ENCODE data around the gene GARNL3. TPM values are rescaled to one million over a fixed set of nuclear protein-coding genes. Genes with fewer than 3 reads are reported as not detected.

Gene GARNL3
- total RNA-seq, 4 donors from 2014 or later = 4.7 to 29.3 (median 11.3) TPM

DNA sequence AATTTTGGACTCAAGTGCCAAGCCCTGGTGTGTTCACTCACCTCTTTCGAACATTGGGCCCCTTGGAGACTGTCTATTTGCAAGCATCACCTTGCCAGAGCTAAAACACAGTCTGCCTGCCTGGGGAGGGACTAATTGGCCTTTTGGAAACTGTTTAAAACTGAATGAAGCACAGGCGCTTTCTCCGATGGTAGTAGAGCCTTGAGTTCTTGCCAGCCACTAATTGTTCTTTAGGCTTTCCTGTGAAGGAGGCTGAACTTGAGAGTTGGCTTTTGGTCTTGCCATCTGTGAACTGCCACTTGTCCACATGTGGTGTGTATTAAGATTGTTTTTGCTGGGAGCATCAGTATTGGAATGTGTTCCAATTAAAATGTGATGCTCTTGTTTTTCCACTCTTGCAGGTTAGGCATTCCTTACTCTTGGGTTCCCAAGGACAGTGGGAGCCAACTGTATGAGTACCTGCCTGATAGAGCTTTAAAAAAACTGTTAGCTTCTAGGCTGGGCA lies 26.0 kb downstream of the GARNL3 start:
- WGBS, 2 donors (ENCODE audit: low coverage in 1 of 2) = 59 to 60% methylated on average over 1 to 3 of the region's 3 CpGs
- TF ChIP-seq POLR2A (IDR thresholded peaks at IDR 0.05) (no peak), EP300 (IDR thresholded peaks at IDR 0.05) (no peak), POLR2AphosphoS5 (IDR thresholded peaks at IDR 0.05) (no peak)
- TF ChIP-seq, protein P1, sequence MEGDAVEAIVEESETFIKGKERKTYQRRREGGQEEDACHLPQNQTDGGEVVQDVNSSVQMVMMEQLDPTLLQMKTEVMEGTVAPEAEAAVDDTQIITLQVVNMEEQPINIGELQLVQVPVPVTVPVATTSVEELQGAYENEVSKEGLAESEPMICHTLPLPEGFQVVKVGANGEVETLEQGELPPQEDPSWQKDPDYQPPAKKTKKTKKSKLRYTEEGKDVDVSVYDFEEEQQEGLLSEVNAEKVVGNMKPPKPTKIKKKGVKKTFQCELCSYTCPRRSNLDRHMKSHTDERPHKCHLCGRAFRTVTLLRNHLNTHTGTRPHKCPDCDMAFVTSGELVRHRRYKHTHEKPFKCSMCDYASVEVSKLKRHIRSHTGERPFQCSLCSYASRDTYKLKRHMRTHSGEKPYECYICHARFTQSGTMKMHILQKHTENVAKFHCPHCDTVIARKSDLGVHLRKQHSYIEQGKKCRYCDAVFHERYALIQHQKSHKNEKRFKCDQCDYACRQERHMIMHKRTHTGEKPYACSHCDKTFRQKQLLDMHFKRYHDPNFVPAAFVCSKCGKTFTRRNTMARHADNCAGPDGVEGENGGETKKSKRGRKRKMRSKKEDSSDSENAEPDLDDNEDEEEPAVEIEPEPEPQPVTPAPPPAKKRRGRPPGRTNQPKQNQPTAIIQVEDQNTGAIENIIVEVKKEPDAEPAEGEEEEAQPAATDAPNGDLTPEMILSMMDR (IDR thresholded peaks at IDR 0.05) = no peak
- no peak overlapping the region for H3K27ac ChIP-seq

DNA sequence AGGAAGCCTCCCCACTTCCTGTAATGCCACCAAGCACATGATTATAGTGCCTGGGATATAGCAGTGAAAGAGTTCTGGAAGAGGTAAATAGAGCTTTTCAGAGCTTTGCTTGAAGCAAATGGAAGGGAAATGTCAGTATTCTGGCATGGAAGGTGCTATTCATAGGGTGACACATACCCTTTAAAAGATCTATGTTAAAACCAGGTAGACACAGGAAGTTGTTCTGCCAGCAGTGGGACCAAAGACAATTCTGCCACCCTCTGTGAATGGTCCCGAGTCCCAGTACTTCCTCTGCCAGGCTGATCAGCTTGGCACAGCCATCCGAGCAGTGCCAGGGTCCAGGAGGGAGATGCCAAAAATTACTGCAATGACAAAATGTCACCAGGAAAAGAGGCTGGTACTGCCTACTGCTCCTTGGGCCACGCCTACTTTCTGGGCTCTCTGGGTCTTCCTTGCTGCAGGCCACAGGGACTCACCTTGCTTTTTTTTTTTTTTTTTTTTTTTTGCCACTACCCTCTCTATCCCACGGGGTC lies 26.7 kb downstream of the GARNL3 start:
- Histone ChIP-seq H3K27me3 (no peaks in the 10 kb centered on the region), H3K36me3 (peaks cover 0 to 10% of the 10 kb centered on the region in 2 donors), H3K4me1 (no peaks in the 10 kb centered on the region), H3K4me3 (no peak overlapping the region), H3K9me3 (no peaks in the 10 kb centered on the region), H3K27ac (no peak overlapping the region)
- TF ChIP-seq POLR2AphosphoS5 (IDR thresholded peaks at IDR 0.05) (no peak), POLR2A (IDR thresholded peaks at IDR 0.05) (no peak), EP300 (IDR thresholded peaks at IDR 0.05) (no peak)
- TF ChIP-seq, protein P1 (IDR thresholded peaks at IDR 0.05) = no peak
- ATAC-seq = no peak
- 79 to 87% methylated on average over 2 to 3 of the region's 4 CpGs for WGBS, 2 donors (ENCODE audit: low coverage in 1 of 2)

More for the DNA sequence above, 26.0 kb downstream of the GARNL3 start:
- no peak for ATAC-seq
- H3K36me3 ChIP-seq = peaks cover 0 to 10% of the 10 kb centered on the region in 2 donors
- no peaks in the 10 kb centered on the region for H3K9me3 ChIP-seq
- H3K4me1 ChIP-seq = peaks cover 3 to 6% (median 5%) of the 10 kb centered on the region in 3 donors
- H3K4me3 ChIP-seq = no peak overlapping the region
- H3K27me3 ChIP-seq = no peaks in the 10 kb centered on the region

DNA sequence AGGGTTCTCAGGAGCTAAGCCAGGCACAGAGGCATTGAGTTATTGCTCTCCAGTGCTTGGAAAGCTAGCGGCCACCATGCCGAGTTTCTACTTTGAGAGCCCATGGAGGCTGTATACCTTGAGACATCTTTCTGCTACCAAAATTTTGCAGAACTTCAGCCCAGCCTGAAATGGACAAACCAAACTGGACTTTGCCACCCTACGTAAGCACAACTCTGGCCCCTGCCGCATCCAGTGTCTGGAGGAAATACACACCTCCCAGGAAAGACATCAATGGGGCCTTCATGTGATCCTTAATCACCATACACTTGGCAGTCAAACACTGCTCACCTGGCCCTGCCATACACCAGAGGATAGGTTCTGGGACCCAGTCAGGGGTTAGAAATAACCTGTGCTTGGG lies 27.8 kb downstream of the GARNL3 start:
- TF ChIP-seq POLR2AphosphoS5 (IDR thresholded peaks at IDR 0.05) = no peak
- no peak for TF ChIP-seq POLR2A (IDR thresholded peaks at IDR 0.05)
- no peak for TF ChIP-seq EP300 (IDR thresholded peaks at IDR 0.05)
- TF ChIP-seq, protein P1 (IDR thresholded peaks at IDR 0.05) = no peak
- H3K4me3 ChIP-seq = no peak overlapping the region
- WGBS, 2 donors (ENCODE audit: low coverage in 1 of 2) = 97% methylated on average over 4 of the region's 4 CpGs; no CpG with 5 or more reads in 1 of the 2 donors
- H3K9me3 ChIP-seq = no peaks in the 10 kb centered on the region
- no peak for ATAC-seq
- peaks cover 0 to 10% of the 10 kb centered on the region in 2 donors for H3K36me3 ChIP-seq
- no peaks in the 10 kb centered on the region for H3K27me3 ChIP-seq
- no peak overlapping the region for H3K27ac ChIP-seq
- no peaks in the 10 kb centered on the region for H3K4me1 ChIP-seq

DNA sequence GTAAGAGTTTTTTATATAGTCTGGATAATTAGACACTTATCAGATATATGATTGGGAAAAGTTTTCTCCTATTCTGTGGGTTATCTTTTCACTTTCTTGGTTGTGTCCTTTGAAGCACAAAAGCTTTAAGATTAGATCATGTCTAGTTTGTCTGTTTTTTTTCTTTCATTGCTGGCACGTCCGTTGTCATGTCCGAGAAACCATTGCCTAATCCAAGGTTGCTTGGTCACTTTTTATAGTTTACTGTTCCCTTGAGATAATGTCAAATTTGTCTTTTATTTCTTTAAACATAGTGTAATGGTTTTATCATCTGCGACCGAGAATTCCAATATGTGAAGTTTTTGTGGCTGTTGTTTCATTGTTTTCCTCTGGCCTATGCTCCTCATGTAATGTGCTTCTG lies 28.8 kb downstream of the GARNL3 start:
- no peaks in the 10 kb centered on the region for H3K27me3 ChIP-seq
- peaks cover 0 to 10% of the 10 kb centered on the region in 2 donors for H3K36me3 ChIP-seq
- no peaks in the 10 kb centered on the region for H3K9me3 ChIP-seq
- ATAC-seq = no peak
- H3K27ac ChIP-seq = no peak overlapping the region
- TF ChIP-seq, protein P1 (IDR thresholded peaks at IDR 0.05) = no peak
- TF ChIP-seq POLR2AphosphoS5 (IDR thresholded peaks at IDR 0.05) = no peak
- no peak for TF ChIP-seq EP300 (IDR thresholded peaks at IDR 0.05)
- no peak for TF ChIP-seq POLR2A (IDR thresholded peaks at IDR 0.05)
- 55 to 72% methylated on average over 4 to 5 of the region's 5 CpGs for WGBS, 2 donors (ENCODE audit: low coverage in 1 of 2)
- H3K4me3 ChIP-seq = no peak overlapping the region
- H3K4me1 ChIP-seq = no peaks in the 10 kb centered on the region

DNA sequence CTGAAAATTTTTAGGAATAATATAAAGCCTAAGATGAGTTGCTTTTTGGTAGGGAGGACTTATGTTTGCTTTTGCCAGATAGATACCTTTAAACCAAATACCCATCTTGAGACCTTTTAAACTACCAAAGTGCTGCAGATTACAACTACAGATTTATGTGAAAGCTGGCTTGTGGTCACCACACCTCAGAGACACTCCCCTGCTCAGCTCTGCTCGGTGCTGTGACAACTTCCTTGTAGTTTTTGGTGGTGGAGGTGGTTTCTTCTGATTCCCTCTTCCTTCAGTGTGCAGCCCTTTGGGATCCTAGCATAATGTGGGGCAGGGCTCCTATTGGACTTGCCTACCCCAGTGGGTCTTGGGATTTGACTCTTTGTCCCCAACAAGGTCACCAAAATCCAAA lies 29.2 kb downstream of the GARNL3 start:
- ATAC-seq = no peak
- Histone ChIP-seq H3K36me3 (peaks cover 0 to 10% of the 10 kb centered on the region in 2 donors), H3K27ac (no peak overlapping the region), H3K9me3 (no peaks in the 10 kb centered on the region), H3K4me1 (no peaks in the 10 kb centered on the region), H3K4me3 (no peak overlapping the region), H3K27me3 (no peaks in the 10 kb centered on the region)
- no peak for TF ChIP-seq POLR2A (IDR thresholded peaks at IDR 0.05)
- no peak for TF ChIP-seq EP300 (IDR thresholded peaks at IDR 0.05)
- TF ChIP-seq, protein P1 (IDR thresholded peaks at IDR 0.05) = no peak
- TF ChIP-seq POLR2AphosphoS5 (IDR thresholded peaks at IDR 0.05) = no peak
- 69 to 75% methylated on average over 1 of the region's 1 CpG for WGBS, 2 donors (ENCODE audit: low coverage in 1 of 2)

Measured in gastroesophageal sphincter (tissue), 4 donors.